ENCODE measurements around the gene PRKACA. TPM values are rescaled to one million over a fixed set of nuclear protein-coding genes. Genes with fewer than 3 reads are reported as not detected.
"Not testable (repeated sequence)": the region's sequence is repeated elsewhere in the genome, so short reads cannot be mapped to it uniquely, and the experiment has no call there.

Gene PRKACA
- total RNA-seq, 1 donor from 2014 or later: 89.3 TPM

DNA sequence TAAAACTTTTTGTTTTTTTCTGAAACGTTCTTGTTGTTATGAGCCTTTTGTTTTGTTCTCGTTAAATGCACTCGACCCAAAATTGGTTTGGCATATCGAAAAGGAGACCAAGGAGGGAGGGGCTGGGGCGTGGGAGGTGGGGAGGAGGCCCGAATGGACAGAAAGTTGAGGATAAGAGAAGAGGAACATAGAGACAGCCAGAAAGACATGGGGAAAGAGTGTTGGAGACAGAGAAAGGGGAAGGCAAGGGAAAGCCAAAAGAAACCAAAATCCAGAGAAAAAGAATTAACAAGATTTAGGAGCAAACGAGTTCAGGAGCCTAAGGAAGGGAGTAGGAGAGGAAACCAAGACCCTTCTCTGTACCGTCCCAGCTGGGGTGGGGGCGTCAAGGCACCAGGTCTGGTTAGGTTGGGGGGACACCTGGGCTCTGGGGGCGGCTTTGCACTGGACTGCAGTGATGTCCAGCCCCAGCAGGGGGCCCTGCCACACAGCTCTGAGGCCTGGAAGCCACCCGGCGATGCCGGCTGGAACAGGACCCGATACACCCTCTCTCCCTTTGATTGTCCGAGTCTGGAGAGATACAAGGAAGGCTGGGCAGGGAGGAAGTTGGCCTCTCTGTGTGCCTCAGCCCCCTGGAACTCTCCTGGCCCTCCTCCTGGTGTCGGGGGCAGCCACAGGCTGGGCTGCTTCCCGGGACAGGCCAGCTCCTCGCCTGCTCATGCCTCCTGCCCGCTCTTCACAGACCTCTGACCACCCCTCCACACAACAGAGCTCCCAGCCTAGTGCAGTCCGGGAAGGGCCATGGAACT lies 30.4 kb upstream of the PRKACA start:
- peak; percentile 83 for DNase-seq (ENCODE audit: low spot score)

DNA sequence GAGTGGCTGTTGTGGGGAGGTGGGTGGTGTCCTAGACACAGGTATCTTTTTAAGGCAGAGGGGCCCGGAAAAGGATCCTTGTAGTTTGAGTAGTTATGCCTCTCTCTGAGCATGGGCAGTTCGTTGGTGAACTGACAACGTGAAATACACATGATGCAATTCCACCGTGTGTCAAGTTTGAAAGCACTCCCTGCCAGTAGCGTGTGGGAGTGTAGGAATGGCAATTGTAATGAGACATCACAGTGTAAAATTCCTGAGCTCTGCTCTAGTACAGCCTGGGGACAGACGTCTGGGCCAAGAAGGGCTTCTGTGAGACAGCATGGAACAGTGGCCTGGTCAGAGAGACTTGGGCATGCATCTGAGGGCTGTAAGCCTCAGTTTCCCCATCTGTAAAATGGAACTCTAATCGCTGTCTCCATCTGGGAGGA lies 29.2 kb upstream of the PRKACA start:
- no peak for DNase-seq (ENCODE audit: low spot score)

DNA sequence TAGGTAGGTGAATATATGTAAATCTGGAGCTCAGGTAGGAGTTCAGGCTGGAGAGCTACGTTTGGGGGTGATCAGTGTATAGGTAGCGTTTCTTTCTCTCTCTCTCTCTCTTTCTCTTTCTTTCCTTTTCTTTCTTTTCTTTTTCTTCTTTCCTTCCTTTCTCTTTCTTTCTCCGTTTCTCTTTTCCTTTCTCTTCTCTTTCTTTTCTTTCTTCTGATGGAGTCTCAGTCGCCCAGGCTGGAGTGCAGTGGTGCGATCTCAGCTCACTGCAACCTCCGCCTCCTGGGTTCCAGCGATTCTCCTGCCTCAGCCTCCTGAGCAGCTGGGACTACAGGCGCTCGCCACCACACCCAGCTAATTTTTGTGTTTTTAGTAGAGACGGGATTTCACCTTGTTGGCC lies 28.6 kb upstream of the PRKACA start:
- not testable (repeated sequence) for DNase-seq (ENCODE audit: low spot score)

DNA sequence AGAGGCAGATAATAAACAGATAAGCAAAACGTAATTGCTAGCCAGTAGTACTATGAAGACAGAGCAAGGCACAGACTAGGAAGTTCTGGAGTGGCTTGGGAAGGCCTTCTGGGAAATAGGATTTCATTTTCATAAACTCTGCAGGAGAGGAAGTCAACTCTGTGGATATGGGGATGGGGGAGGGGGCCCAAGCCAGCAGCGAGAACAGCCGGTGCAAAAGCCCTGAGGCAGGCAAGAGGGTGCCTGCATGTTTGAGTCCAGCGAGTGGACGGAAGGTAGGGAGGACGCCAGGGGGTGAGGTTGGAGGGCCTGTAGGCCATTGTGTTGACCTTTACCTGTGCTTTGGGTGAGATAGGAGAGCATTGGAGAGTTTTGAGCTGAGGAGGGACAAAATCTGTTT lies 27.8 kb upstream of the PRKACA start:
- no peak for DNase-seq (ENCODE audit: low spot score)

DNA sequence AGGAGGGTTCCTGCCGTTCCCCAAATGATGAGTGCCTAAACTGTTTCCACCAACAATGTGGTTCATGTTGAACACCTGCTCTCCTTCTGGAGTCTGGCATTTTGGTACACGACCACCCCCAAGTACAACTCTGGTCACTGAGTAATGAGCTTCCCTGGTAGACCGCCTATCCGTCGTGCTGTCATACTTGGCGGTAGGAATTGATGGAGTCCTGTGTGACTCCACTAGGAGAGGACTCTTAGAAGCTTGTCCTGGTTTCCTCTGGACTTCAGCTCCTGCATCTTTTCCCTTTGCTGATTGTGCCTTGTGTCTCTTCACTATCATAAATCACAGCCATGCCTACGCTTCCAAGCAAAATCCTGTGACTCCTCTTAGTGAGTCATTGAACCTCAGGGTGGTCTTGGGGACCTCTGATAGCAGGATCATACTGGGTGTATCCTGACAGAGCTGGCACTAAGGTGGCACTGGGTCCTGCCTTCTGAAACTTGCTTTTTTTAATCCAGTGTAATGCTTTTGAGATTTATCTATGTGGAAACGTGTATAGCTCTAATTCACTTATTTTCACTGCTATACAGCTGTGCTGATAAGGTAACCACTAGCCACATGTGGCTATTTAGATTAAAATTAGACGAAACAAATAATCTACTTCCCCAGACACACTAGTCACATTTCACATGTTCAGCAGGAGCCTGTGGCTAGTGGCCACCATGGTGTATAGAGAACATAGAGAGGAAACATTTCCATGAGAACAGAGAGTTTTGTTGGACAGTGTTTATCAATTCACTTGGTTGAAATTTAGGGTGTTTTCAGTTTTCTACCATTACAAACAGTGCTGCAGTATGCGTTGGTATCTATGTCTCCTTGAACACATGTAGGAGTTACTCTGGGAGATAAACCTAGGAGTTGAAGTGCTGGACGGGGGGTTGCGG lies 25.0 kb upstream of the PRKACA start:
- no peak for DNase-seq (ENCODE audit: low spot score)

DNA sequence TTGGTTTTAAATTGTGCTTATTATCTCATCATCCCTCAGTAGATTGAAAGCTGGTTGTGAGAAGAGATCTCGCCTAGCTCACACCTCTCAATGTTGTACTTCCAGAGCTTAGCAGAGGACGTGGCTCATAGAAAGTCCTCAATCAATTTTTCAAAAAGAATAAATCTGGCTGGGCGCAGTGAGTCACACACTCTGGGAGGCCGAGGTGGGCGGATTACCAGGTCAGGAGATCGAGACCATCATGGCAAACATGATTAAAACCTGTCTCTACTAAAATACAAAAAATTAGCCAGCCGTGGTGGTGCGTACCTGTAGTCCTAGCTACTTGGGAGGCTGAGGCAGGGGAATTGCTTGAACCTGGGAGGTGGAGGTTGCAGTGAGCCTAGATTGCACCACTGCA lies 23.5 kb upstream of the PRKACA start:
- DNase-seq (ENCODE audit: low spot score): no peak

DNA sequence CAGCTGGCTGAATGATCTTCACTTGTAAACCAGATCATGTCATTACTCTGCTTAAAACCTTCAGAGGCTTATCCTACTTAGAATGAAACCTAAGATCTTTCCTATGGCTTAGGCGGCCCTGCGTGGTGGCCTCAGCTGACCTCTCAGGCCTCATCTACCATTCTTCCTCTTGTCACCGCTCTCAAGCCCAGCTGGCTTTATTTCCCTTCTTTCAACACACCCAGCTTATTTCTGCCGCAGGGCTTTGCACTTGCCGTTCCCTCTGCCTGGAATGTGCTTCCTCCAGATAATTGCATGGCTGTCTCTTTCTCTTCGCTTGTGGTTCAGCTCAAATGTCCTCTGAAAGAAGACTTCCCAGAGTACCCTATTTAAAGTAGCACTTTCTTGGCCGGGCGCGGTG lies 22.4 kb upstream of the PRKACA start:
- no peak for DNase-seq (ENCODE audit: low spot score)

DNA sequence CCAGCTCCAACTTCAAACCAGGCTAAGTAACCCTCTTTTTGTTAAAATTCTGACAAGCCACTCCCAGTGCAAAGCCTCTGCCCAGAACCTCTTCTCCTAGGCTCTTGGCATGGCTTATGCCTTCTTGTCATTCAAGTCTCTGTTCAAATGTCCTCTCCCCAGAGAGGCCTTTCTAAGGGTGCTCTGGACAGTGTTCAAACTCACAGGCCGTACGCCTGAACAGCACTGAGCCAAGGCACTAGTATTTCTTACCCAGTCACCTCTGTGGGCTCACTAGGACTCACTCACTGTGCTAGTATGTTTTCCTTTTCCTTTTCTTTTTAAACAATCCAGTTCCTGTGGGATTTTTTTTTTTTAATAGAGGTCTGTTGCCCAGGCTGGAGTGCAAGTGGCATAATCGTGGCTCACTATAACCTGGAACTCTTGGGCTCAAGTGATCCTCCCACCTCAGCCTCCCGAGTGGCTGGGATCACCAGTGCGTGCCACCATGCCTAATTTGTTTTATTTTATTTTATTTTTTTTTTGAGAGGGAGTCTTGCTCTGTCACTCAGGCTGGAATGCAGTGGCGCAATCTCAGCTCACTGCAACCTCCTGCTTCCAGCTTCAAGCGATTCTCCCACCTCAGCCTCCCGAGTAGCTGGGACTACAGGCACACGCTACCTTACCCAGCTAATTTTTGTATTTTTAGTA lies 21.2 kb upstream of the PRKACA start:
- no peak for DNase-seq (ENCODE audit: low spot score)

DNA sequence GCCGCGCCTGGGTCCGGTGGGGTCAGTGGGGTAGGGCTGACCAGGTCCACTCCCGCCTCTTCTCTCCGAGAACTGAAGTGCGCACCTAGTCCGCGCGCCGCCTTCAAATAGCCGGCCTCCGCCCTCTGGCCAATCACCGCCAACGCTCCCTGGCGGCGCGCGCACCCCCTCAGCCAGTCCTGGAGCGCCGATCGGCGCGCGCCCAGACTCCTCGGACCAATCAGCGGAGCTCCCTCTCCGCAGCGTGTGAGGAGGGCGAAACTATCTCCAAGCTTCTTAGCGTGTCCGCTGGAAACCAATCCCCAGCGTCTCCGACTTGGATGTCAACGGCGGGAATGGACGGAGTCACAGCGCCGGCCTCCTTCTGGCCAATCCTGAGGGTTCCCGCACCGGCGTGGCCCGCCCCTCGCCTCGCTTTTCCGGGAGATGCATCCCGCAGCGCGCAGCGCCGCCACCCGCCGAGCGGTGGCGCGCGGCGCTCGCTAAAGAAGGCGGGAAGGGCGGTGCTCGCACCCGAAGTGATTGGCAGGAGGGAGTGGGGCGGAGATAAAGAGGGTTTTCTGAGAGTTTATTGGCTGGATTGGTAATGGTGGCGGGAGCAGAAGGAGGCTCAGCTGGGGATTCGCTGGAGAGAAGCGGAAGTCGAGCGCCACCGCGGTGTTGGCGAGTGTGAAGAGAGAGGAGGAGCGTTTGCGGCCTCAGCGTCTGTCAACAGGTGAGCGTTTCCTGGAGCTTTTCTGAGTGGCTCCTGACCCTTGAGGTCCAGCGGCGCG lies 19.1 kb upstream of the PRKACA start, which contains the start of gene ASF1B:
Gene ASF1B (minus strand): TSS at position 81 of the 773 bp plus-strand sequence. CDS start 133 bp downstream, outside the sequence.
- DNase-seq (ENCODE audit: low spot score): peak; percentile 98

DNA sequence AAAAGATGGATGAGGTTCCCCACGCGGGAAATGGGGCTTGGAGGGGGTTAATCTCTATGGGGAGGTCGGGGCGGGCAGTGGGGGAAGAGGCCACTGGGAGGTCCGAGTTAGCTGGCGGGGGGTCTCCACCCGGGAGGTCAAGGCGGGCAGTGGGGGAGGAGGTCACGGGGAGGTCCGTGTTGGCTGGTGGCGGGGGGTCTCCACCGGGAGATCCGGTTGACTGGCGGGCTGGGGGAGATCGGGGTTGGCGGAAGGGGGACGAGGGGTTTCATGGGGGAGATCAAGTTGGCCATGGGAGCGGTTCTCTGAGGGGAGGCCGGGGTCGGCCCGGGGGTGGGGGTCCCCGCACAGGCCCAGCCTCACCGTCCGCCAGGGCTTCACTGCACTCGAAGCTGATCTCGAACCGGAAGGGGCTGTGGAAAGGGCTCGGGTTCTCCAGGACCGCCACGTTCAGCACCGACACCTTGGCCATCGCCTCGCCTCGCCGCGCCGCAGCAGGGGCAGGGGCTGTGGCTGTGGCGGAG lies 18.5 kb upstream of the PRKACA start:
- DNase-seq (ENCODE audit: low spot score): no peak

DNA sequence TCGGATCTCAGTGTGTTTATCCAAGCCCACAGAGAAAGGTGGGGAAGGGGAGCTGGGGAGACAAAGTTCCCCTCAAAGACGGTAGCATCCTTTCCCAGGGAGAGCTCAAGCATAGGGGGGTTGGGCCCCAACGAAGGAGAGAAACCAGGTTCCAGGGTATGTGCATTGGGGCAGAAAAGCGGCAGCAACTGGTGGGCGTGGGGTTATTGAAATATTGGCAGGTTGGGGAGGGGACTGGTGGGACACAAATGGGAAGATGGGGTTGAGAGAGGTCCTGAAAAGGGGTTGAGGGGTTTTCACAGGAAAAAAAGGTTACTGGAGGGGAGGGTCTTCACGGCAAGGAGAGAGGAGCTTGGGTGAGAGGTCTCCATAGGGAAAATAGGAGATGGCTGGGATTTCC lies 17.8 kb upstream of the PRKACA start:
- no peak for DNase-seq (ENCODE audit: low spot score)

DNA sequence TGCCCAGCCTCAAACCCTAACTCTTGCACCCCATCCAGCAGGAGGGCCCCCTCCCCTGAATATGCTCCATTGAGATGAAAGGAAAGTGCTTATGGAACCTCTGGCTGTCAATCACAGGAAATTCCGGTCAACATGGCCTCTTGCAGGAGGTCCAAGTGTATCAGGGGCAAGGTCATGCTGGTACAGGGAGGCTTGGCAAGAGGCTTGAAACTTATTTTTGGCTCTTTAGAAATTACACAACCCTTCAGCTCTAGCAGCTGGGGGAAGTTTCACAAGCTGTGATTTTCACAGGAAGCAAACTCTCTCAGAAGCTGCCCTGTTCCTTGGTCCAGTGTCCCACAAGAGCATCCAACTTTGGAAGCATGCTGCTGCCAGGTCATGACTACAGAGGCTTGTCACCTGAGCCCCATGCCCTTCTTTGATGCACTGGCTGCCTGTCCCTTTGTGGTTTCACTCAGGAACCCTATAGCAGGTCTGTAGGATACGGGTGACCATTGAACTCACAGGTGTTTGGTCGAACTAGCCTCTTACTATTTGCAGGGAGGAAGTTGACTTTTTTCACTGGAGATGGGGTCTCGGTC lies 10.5 kb upstream of the PRKACA start:
- no peak for DNase-seq (ENCODE audit: low spot score)

DNA sequence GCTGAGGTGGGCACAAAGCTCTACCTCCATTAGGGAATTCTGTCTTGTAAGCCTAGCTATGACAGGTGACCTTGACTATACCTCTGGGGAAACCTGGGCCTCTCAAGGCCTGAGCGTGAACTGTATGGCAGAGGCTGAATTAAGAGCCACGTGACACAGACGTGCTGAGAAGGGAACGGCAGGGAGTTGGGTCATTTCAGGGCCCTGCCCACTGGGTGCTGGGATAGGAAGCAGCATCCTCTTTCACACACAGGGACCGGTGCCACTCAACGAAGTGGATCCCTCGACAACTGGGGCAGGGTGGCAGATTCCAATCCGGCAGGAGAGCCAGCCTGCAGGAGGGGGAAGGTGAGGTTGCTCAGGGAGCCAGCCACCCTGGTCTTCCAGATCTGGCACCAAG lies 9.6 kb upstream of the PRKACA start:
- DNase-seq (ENCODE audit: low spot score): no peak

DNA sequence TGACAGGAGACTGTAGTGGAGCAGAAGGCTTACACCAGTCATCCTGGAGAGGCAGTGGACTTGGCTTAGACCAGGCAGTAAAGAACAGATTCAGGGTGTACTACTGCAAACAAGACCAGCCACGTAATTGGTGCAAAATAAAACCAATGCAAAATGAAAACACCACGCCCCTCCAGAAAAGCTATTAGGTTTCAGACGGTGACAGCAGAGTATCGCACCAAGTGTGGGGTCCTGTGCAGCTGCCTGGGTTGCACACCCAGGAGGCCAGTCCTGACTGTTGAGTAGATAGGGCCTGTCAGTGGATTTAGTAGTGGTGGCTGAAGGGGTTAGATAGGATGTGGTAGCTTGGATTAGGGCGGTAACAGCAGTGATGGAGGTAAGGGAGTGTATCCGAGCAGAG lies 5.4 kb upstream of the PRKACA start:
- no peak for DNase-seq (ENCODE audit: low spot score)

DNA sequence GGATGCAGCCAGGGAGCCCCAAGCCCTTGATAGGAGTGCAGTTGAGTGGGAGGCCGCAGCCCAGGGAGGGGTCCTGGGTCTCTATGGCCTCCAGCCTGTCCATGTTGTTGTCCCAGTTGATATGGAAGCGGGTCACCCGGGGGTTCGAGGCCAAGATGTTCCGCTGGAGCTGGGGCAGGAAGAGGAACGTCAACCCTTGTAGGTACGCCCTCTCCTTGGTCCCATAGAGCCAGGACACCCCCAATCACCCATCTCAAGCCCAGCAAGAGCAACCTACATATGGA lies 2.9 kb upstream of the PRKACA start:
- DNase-seq (ENCODE audit: low spot score): no peak

DNA sequence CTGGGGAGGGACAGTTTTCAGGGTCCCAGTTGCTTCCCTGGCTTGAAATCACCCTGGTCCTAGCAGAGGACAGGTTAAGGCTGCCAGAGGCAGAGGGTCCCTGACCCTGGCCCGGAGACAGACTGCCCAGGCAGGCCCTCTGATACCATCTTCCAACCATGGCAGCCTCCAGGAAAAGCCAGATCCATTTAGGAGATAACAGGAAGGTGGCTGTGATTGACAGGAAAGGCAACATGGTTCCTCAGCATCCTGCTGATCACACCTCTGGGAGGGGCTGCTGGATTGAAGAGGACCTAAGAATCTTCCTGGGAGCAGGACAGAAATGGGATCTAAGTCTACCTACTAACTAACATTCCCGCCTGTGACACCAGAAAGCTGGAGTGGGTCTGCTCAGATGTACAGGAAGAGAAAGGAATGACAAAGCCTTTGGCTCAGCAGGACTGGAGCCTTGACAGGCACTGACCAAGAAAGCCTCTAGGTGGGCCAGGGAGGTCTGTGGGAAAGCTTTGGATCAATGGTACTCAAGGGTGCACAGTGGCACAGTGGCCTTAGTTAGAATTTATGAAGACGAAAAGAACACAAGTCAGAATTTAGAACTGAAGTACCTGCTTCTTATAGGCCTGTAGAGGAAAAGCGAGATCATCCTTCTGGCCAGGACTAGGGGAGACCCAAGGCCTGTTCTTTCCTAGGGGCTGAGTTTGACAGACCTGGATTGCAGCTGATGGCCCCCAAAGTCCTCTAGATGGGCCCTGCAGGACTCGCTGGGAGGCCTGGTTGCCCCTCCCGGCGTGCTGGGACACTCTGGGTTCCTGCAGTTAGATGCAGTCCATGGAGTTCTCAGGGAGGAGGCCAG lies 2.3 kb upstream of the PRKACA start:
- DNase-seq (ENCODE audit: low spot score): no peak

DNA sequence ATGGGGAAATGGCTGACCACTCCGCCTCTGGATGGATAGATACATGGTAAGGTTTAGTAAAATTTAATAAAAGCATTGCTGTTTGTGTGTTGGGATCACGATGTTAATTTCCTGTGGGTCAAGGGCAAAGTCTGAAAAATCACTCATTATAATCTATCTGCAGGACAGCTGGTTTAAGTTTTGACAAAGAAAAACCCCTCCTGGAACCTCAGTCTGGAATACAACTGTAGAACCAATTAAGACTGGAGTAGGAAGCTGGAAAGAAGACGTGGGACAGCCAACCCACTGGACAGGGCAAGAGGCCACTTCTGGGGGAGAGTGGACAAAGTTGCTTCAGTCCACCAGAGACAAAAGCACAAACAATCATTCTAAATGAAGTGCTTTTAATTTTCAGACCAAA lies 1.6 kb upstream of the PRKACA start:
- DNase-seq (ENCODE audit: low spot score): no peak

DNA sequence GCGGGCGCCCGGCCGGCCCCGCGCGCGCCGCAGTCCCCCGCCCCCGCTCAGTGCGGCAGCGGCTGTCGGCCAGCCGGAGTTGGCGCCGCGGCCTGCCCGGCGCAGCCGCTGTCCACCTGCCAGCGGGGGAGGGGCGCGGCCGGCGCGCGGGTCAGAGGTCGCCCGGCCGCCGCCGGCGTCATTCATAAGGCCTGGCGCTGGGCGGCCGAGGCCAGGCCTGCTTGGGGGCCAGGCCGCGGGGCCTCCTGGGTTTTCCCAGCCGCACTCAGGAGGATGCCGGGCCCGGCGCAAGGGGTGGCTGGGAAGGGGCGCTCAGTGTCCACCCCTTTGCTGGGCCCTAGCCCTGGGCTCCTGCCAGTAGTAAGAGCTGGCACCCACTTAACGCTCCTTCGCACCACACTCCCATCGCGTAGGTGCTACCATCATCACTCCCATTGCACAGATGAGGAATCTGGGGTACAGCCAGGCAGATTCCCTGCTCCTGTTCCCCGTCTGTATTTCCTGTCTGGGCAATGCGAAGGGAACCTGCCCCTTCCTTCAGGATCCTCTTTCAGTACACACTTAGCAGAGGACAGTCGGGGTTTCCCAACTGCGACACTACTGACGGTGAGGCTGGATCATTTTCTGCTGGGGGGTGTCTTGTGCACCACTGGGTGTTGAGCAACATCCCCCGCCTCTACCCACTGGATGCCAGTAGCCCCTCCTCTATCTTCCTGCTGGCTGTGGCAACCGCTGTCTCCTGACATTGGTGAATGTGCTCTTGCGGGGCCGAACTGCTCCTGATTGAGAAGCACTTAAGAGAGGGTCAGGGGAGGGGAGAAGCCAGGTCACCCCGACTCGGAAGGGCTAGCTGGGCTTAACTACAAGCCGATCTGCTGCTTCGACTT lies 846 bp upstream of the PRKACA start:
- peak; percentile 83 for DNase-seq (ENCODE audit: low spot score)
